Measurements from ENCODE around the gene PCYT2.

PCYT2 gene

DNA sequence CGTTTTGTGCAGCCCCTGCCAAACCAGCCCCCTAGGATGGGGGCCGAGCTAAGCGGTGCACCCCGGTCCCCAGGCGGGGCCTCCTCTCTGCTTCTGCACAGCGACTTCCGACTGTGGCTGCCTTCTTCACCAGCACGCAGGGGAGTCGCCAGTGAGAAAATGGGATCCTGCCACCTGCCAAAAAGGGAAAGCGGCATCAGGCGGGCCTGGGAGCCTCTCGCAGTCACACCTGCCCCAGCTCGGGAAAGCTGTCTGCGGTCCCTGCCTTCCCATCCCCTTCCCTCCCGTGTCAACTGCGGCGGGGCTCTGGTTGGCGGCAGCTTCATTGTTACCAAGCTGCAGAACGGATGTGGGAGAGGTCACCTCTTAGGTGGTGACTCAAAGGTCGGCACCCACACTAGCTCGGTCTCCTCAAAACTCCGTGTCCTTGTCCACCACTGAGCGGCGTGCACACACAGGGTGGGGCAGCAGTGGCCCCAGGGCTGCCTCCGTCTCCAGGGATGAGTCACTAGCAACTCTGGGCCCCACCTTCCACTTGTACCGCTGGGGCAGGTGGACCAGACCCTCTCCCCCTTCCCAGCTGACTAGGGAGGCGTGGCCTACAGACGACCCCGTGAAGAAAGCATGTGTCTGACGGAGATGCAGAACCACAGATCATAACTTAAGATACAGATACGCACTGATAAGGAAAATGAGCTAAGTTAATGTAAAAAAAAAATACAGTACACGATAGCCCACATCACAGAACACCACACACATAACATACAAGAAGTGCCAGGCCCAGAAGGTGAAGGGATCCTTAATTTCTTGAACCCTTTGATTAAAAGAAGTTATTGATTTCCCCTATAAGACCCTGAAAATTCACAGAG, 1.5 kb upstream of the PCYT2 start:
- no peak for DNase-seq

- no peak for DNase-seq
Observed at GRCh38 chr17:81911969-81912368, 770 bp upstream of the PCYT2 start.

- no peak for DNase-seq
Observed at GRCh38 chr17:81910840-81911276, 341 bp downstream of the PCYT2 start.

GRCh38 chr17:81909966-81910839, 996 bp downstream of the PCYT2 start:
- no peak for DNase-seq

GRCh38 chr17:81909231-81909630, 2.0 kb downstream of the PCYT2 start:
- no peak for DNase-seq

GRCh38 chr17:81908793-81909192, 2.4 kb downstream of the PCYT2 start:
- DNase-seq, result no peak

DNA sequence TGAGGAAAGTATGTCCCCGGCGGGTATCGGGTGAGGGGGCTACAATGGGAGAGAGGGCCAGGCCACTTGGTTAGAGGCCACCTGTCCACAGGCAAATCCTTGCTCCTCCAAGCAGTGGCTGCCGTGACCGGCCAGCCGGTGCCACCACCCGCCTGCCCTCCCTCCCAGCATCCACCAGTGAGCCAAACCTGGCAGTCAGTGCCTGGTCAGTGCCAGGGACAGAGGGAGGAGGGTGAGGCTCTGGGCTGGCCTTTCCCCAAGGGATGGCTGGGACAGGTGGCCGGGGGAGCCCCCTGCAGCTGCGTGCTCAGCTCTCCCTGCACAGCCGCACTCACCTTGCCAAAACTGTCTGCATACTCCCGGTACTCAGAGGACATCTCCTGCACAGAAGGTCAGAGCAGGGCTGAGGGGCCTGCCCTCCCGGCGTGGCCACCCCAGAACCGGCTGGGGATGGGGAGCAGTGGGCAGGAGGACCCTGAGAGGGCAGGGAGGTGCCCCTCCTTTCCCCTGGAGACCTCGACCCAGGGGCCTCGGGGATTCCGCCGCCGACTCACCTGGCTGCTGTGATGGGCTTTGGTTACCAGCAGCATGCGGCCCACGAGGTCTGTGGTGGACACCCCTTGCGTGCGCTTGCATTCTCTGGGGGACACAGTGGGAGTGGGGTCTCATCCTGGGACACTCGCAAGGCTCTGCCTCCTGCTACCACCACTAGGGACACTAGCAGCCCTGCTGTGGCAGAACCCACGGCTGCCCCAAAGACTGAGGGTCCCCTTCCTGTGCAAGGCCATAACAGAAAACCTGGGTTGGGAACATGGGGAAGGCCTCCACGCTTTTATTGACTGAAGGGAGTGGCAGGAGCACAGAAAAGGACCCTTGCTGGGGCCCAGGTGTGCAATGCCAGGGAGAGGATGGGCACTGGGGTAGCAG, 3.7 kb downstream of the PCYT2 start:
- DNase-seq, result no peak

DNA sequence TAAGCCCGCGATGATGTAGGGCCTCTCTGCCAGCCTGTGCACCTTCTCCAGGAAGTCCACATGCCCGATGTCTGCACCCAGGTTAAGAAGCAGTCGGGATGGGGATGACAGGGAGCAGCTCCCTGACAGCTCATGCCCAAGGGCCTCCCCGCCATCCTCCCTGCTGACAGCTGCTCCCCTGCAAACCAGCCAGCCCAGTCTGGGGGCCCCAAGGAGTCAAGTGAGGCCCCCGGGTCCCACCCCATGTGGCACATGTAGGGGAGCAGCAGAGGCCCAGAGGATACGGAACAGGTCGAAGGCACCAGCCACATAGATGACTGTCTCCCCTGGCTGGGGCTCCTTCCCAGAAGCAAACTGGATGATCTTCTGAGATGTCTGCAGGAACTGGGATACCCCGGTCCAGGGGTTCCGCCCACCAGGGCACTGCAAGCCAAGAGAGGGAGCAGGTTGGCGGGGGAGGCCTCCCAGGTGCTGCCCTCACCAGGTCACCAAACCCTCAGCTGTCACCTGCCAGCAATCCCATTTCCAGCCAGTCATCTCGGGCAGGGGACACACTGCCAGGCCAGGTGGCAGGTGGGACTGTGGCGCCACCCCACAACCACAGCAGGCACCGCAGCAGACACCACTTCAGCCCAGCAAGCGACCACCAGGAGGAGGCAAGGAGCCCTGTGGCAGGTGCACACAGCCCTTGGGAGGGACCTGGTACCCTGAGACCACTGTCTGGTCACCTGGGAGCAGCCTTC, 4.6 kb downstream of the PCYT2 start:
- DNase-seq, result no peak

GRCh38 chr17:81905993-81906392, 5.2 kb downstream of the PCYT2 start:
- DNase-seq, result no peak

GRCh38 chr17:81905424-81905875, 5.7 kb downstream of the PCYT2 start:
- DNase-seq, result no peak

DNA sequence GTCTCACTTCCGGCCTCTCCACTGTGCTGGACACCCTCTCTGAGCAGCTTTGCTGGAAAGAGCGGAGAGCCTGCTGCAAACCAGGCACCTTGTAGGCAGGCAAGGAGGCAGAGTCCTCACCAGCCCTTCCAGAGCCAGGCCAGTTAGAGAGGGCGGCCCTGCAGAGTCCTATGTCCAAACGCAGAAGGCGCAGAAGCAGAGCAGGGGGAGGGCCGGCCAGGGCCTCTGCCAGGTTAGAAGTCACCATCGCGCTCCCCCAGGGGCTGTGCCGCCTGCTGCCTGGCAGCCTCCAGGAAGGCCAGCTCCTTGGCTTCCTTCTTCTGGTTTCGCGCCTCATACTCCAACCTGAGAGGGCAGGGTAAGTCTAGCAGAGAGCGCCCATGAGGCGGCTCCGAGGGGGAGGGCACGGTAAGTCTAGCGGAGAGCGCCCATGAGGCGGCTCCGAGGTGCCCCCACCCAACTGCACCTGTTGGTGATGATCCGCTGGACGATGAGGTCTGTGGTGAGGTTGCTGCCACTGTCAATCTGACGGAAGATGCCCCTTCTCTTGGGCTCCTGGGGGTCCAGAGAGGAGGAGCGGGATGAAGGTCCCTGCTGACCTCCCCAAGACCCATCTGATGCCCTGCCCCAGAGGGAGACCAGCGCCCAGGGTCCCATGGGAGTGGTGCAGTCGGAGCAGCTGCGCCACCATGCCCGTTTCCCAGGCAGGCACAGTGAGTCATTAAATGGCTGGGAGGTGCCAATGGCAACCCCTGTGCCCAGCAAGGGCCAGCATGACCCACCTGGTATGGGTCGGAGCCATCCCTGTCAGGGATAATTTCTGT, 6.4 kb downstream of the PCYT2 start:
- no peak for DNase-seq

- DNase-seq, result no peak
Observed at GRCh38 chr17:81903896-81904599, 7.2 kb downstream of the PCYT2 start.

DNA sequence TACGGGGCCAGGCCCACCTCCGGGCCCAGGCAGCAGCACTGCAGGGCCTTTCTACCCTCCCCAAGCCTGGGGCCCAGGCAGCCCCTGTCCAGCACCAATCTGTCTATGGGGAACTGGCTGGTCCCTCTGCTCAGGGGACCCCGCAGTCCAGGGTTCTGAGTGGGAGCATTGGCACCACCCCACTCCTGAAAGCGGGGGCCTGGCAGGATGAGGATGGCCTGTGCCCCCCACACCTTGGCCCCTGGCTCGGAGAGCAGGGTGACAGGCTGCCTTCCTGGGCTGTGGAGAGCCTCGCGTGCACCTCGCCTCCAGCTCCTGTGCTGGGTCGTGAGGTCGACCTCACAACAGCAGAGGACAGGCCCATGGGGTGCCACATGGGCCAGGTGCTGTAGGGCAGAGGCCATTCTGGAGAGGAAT, 7.8 kb downstream of the PCYT2 start:
- no peak for DNase-seq

DNA sequence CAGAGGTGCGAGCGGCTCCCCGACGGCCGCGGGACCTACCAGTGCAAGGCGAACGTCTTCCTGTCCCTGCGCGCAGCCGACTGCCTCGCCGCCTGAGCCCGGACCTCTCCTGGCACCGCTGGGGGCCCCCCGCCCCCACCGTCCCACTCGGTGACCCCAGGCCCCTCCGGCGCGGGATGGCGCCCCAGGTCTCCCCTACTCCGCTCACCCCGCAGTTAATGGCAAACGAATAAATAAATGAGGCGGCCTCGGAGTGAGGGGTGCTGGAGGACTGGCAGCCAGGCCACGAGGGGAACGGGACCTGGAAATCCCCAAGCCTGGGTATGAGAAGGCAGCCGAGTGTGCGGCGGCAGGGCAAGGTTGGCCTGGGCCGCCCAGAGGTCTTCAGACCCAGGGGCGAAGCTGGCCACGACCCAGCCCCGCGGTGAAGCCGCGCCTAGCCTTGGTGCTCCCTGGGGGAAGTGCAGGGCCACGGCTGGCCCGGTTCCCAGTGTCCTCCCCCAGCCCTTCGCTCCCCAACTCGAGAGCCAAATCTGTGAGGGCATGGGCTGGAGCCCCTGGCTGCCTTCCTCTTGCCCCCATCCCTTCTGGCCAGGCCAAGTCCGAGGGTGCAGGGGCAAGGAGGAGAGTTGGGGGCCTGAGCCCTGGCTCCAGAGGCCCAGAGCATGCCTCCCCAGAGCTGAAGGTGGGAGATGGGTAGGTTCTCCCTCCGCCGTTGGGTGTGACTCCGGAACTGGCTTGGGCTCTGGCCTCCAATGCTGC, 8.4 kb downstream of the PCYT2 start:
- DNase-seq, result no peak

GRCh38 chr17:81902023-81902652, 9.1 kb downstream of the PCYT2 start, which contains the start of gene NPB:
NPB (plus strand) TSS chr17:81902238; CDS start chr17:81902278, 40 bp downstream.
- no peak for DNase-seq

- no peak for DNase-seq
Observed at GRCh38 chr17:81901167-81902022, 9.8 kb downstream of the PCYT2 start.

- DNase-seq, result no peak
Observed at GRCh38 chr17:81900181-81900820, 10.9 kb downstream of the PCYT2 start.
